Trophoblast cell (in vitro differentiated cells and primary cell): ENCODE data around the gene FRMD6.

Source experiments
- DNase-seq, 2 donors: peaks; one replicate each; pipeline ENCODE4 v3.0.0-alpha.2; 2016
- H2AFZ ChIP-seq: 2 replicates; pipeline ENCODE4 v1.6.1; 2013; ENCODE audit warnings: low read length, moderate library complexity, mild to moderate bottlenecking; ENCODE audit not compliant: insufficient read depth, poor library complexity
- H2AK5ac ChIP-seq: 2 replicates; pipeline ENCODE4 v1.6.1; 2013; ENCODE audit warnings: mild to moderate bottlenecking, low read length
- H2BK120ac ChIP-seq: 2 replicates; pipeline ENCODE4 v1.6.1; 2013; ENCODE audit warnings: low read length, mild to moderate bottlenecking, moderate library complexity; ENCODE audit not compliant: insufficient read depth, poor library complexity
- H2BK12ac ChIP-seq: 2 replicates; pipeline ENCODE4 v1.6.1; 2013; ENCODE audit warnings: mild to moderate bottlenecking, low read length, moderate library complexity
- H2BK5ac ChIP-seq: 2 replicates; pipeline ENCODE4 v1.6.1; 2013; ENCODE audit warnings: low read length, low read depth, moderate library complexity, mild to moderate bottlenecking; ENCODE audit not compliant: poor library complexity
- H3K14ac ChIP-seq: 2 replicates; pipeline ENCODE4 v1.6.1; 2013; ENCODE audit warnings: mild to moderate bottlenecking, low read length
- H3K18ac ChIP-seq: 2 replicates; pipeline ENCODE4 v1.6.1; 2013; ENCODE audit warnings: mild to moderate bottlenecking, low read length
- H3K23ac ChIP-seq: 2 replicates; pipeline ENCODE4 v1.6.1; 2013; ENCODE audit warnings: low read length
- H3K27ac ChIP-seq: 2 replicates; pipeline ENCODE4 v1.5.1; 2013; ENCODE audit warnings: low read depth, mild to moderate bottlenecking, inconsistent platforms, low read length, moderate library complexity
- H3K27me3 ChIP-seq: 2 replicates; pipeline ENCODE4 v1.6.1; 2013; ENCODE audit warnings: inconsistent platforms, mild to moderate bottlenecking, low read length, moderate library complexity; ENCODE audit not compliant: insufficient read depth
- H3K36me3 ChIP-seq, 2 experiments: 1 replicate in 1 of 2; 2 replicates in 1 of 2; pipeline ENCODE4 v1.6.1; 2013; ENCODE audit warnings: low read length in 2 of 2, mild to moderate bottlenecking in 2 of 2, moderate library complexity in 1 of 2; ENCODE audit not compliant: insufficient read depth in 2 of 2, control insufficient read depth in 1 of 2
- H3K4ac ChIP-seq: 2 replicates; pipeline ENCODE4 v1.6.1; 2013; ENCODE audit warnings: low read depth, mild to moderate bottlenecking, low read length, moderate library complexity
- H3K4me1 ChIP-seq, 2 experiments: 1 replicate in 1 of 2; 2 replicates in 1 of 2; pipeline ENCODE4 v1.6.1; 2013; ENCODE audit warnings: low read length in 2 of 2, mild to moderate bottlenecking in 2 of 2, moderate library complexity in 1 of 2; ENCODE audit not compliant: insufficient read depth in 2 of 2, control insufficient read depth in 1 of 2
- H3K4me2 ChIP-seq: 2 replicates; pipeline ENCODE4 v1.6.1; 2013; ENCODE audit warnings: inconsistent platforms, mild to moderate bottlenecking, low read length, moderate library complexity
- H3K4me3 ChIP-seq: 2 replicates; pipeline ENCODE4 v1.5.1; 2013; ENCODE audit warnings: mild to moderate bottlenecking, low read depth, low read length, inconsistent platforms
- H3K79me1 ChIP-seq: one replicate; pipeline ENCODE4 v1.6.1; 2013; ENCODE audit warnings: low read length
- H3K79me2 ChIP-seq: 2 replicates; pipeline ENCODE4 v1.6.1; 2013; ENCODE audit warnings: low read length, mild to moderate bottlenecking; ENCODE audit not compliant: control insufficient read depth, insufficient read depth, poor library complexity
- H3K9ac ChIP-seq: 2 replicates; pipeline ENCODE4 v1.6.1; 2013; ENCODE audit warnings: mild to moderate bottlenecking, low read length
- H3K9me3 ChIP-seq: 2 replicates; pipeline ENCODE4 v1.6.1; 2013; ENCODE audit warnings: low read depth, mild to moderate bottlenecking, control low read depth, inconsistent platforms, low read length; ENCODE audit not compliant: insufficient read depth
- H4K12ac ChIP-seq: 2 replicates; pipeline ENCODE4 v1.6.1; 2013; ENCODE audit warnings: low read depth, mild to moderate bottlenecking, low read length, moderate library complexity
- H4K8ac ChIP-seq: 2 replicates; pipeline ENCODE4 v1.6.1; 2013; ENCODE audit warnings: low read depth, mild to moderate bottlenecking, low read length, moderate library complexity
- H4K91ac ChIP-seq: one replicate; pipeline ENCODE4 v1.6.1; 2013; ENCODE audit warnings: low read depth, mild to moderate bottlenecking, low read length, moderate library complexity
- WGBS: extraction: QIAGEN DNeasy Blood & Tissue Kit; methylation state at CpG from one replicate; pipeline ENCODE4 v1.1.7; 2013; ENCODE audit warnings: missing lambda C conversion rate; ENCODE audit not compliant: insufficient read length, insufficient coverage; ENCODE audit errors: extremely low coverage; 5-methylcytosine and 5-hydroxymethylcytosine counted together

FRMD6 gene

DNA sequence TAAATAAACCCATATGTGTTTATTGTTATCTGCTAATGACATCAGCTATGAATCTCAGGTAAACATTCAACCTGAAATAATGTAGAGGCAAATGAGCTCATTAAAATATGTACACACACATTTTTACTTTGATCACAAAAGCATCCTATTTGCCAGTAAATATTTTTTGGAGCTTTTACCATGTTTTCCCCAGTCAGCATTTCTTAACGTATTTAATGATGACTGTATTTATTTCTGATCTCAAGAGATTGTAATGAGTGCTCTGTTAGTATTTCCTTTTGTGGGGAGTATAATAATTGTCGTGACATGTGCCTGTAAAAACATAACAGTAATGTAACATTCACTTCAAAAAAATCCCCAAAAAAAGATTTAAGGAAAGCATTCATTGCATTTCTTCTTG, 52.1 kb downstream of the FRMD6 start:
- no peaks in the 10 kb centered on the region for H3K79me1 ChIP-seq
- H2BK5ac ChIP-seq: no peak overlapping the region
- H4K91ac ChIP-seq: no peak overlapping the region
- no peaks in the 10 kb centered on the region for H3K4me1 ChIP-seq
- DNase-seq: no peak
- H2AK5ac ChIP-seq: no peak overlapping the region
- no peak overlapping the region for H3K18ac ChIP-seq
- H2BK120ac ChIP-seq: no peak overlapping the region
- H3K79me2 ChIP-seq: no peaks in the 10 kb centered on the region
- H3K36me3 ChIP-seq: peaks cover 11 to 38% of the 10 kb centered on the region in 2 experiments
- no peaks in the 10 kb centered on the region for H3K27me3 ChIP-seq
- no peak overlapping the region for H3K9ac ChIP-seq
- no peak overlapping the region for H2BK12ac ChIP-seq
- no peak overlapping the region for H3K14ac ChIP-seq
- H3K27ac ChIP-seq: no peak overlapping the region
- no peak overlapping the region for H4K8ac ChIP-seq
- no peak overlapping the region for H4K12ac ChIP-seq
- no peak overlapping the region for H3K4ac ChIP-seq
- no peak overlapping the region for H3K4me2 ChIP-seq
- H2AFZ ChIP-seq: no peak overlapping the region
- WGBS: no CpG with 5 or more reads among the region's 2 CpGs
- H3K9me3 ChIP-seq: no peaks in the 10 kb centered on the region
- H3K23ac ChIP-seq: no peak overlapping the region
- no peak overlapping the region for H3K4me3 ChIP-seq

DNA sequence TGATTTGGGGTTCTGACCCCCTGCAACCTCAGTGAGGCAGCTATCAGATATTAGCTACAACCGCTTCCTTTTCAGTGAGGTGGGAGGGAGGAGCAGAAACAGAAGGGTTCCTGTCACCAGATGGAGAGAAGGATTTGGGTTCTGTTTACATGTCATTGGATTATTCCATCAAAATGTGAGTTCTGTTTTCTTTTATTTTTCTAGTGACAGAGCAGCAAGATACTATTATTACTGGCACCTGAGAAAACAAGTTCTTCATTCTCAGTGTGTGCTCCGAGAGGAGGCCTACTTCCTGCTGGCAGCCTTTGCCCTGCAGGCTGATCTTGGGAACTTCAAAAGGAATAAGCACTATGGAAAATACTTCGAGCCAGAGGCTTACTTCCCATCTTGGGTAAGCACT, 52.8 kb downstream of the FRMD6 start:
- H4K91ac ChIP-seq: no peak overlapping the region
- H3K36me3 ChIP-seq: peaks cover 11 to 40% of the 10 kb centered on the region in 2 experiments
- H3K14ac ChIP-seq: no peak overlapping the region
- no peak overlapping the region for H2BK5ac ChIP-seq
- H3K23ac ChIP-seq: no peak overlapping the region
- H3K27me3 ChIP-seq: no peaks in the 10 kb centered on the region
- H3K27ac ChIP-seq: no peak overlapping the region
- H4K8ac ChIP-seq: no peak overlapping the region
- no peak overlapping the region for H3K18ac ChIP-seq
- no peak for DNase-seq
- H2BK12ac ChIP-seq: no peak overlapping the region
- H3K4me1 ChIP-seq: no peaks in the 10 kb centered on the region
- whole genome bisulfite sequencing: no CpG with 5 or more reads among the region's 3 CpGs
- H2AK5ac ChIP-seq: no peak overlapping the region
- no peak overlapping the region for H3K4ac ChIP-seq
- no peaks in the 10 kb centered on the region for H3K79me2 ChIP-seq
- H4K12ac ChIP-seq: no peak overlapping the region
- H2AFZ ChIP-seq: no peak overlapping the region
- H3K4me3 ChIP-seq: no peak overlapping the region
- H2BK120ac ChIP-seq: no peak overlapping the region
- no peaks in the 10 kb centered on the region for H3K9me3 ChIP-seq
- no peaks in the 10 kb centered on the region for H3K79me1 ChIP-seq
- no peak overlapping the region for H3K4me2 ChIP-seq
- no peak overlapping the region for H3K9ac ChIP-seq

DNA sequence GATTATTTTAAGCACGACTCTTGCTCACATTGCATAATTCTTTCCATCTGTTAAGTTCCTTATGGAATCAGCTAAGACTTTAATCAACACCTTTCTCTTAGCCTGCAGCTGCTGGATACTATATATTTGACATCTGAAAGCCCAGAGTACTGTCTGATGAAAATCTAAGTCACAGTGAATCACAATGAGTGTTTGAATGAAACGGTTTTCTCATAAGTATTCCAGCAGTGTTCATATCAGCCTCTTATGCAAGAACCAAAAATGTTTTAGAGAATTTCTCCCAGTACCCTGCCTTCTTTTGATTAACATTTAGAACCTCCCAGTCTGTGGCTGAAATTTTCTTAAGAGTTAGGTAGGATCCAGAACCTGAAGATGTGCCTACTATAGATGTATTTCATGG, 55.6 kb downstream of the FRMD6 start:
- Histone ChIP-seq H3K9ac (no peak overlapping the region), H3K4me1 (no peaks in the 10 kb centered on the region), H2BK5ac (no peak overlapping the region), H3K23ac (no peak overlapping the region), H3K4me2 (no peak overlapping the region), H4K8ac (no peak overlapping the region), H3K14ac (no peak overlapping the region), H4K91ac (no peak overlapping the region), H3K27ac (no peak overlapping the region), H2AFZ (no peak overlapping the region), H3K4ac (no peak overlapping the region), H4K12ac (no peak overlapping the region), H3K4me3 (no peak overlapping the region), H2BK12ac (no peak overlapping the region), H3K79me2 (no peaks in the 10 kb centered on the region), H2BK120ac (no peak overlapping the region), H3K79me1 (no peaks in the 10 kb centered on the region), H3K36me3 (peaks cover 11 to 42% of the 10 kb centered on the region in 2 experiments), H3K18ac (no peak overlapping the region), H3K9me3 (no peaks in the 10 kb centered on the region), H3K27me3 (no peaks in the 10 kb centered on the region), H2AK5ac (no peak overlapping the region)
- no CpG with 5 or more reads among the region's 2 CpGs for WGBS
- no peak for DNase-seq

DNA sequence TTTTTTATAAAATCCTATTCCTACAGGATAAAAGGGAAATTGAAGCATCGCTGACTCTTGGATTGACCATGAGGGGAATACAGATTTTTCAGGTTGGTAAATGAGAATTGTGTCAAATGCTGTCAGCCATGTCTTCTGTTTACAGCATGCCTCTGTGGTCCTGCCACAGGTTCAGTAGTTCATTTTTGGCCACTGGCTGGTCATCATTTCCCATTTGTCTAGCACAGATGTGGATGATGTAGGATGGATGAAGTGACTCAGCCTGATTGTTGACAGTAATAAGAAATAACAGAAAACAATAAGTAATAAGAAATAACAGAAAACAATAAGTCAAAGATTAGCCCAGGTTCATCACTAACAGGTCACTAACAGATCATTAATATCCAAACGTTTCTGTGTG, 59.8 kb downstream of the FRMD6 start:
- H4K91ac ChIP-seq: no peak overlapping the region
- WGBS: no CpG with 5 or more reads among the region's 2 CpGs

More for the DNA sequence above, 59.8 kb downstream of the FRMD6 start:
- H2BK12ac ChIP-seq: no peak overlapping the region
- no peak overlapping the region for H3K4ac ChIP-seq
- H2AK5ac ChIP-seq: no peak overlapping the region
- no peak overlapping the region for H2BK5ac ChIP-seq
- H2AFZ ChIP-seq: no peak overlapping the region
- H3K79me2 ChIP-seq: no peaks in the 10 kb centered on the region
- H3K4me1 ChIP-seq: no peaks in the 10 kb centered on the region
- H3K36me3 ChIP-seq: peaks cover 12 to 33% of the 10 kb centered on the region in 2 experiments
- H3K27me3 ChIP-seq: no peaks in the 10 kb centered on the region
- no peak overlapping the region for H3K4me2 ChIP-seq
- H3K9me3 ChIP-seq: no peaks in the 10 kb centered on the region
- no peak overlapping the region for H3K9ac ChIP-seq
- no peak overlapping the region for H3K23ac ChIP-seq
- no peak overlapping the region for H4K12ac ChIP-seq
- no peak overlapping the region for H2BK120ac ChIP-seq
- no peak overlapping the region for H3K27ac ChIP-seq
- H4K8ac ChIP-seq: no peak overlapping the region
- DNase-seq: no peak
- no peak overlapping the region for H3K4me3 ChIP-seq
- H3K14ac ChIP-seq: no peak overlapping the region
- H3K18ac ChIP-seq: no peak overlapping the region
- no peaks in the 10 kb centered on the region for H3K79me1 ChIP-seq
